ENCODE measurements around the gene PRR16. TPM values are rescaled to one million over a fixed set of nuclear protein-coding genes. Genes with fewer than 3 reads are reported as not detected.
A peak's percentile ranks its signal among the peaks of the same experiment; 100 is the strongest.

The PRR16 gene
- total RNA-seq, 6 donors from 2014 or later: 1.7 to 5.2 (median 3.7) TPM

DNA sequence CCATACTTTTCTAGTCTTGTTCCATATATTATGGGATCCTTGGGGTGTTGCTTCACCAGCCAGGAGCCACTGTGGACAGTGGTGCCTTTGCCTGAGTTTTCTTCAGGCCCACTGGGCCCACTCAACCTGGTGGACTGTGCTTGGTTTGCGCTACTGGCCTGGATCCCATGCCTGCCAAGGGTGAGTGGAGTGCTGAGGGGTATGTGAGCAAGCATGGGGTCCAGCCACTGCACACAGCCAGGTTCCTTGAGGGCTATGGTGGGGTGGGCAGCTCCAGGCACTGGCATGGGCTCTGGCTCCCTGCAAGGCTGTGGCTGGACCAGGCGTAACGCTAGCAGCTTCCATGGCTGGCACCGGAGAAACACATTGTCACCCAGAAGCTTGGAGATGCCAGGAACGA is 13.2 kb upstream of the PRR16 start:
- H3K9me3 ChIP-seq: no peaks in the 10 kb centered on the region
- no peak for TF ChIP-seq POLR2AphosphoS5 (IDR thresholded peaks at IDR 0.05)
- TF ChIP-seq, protein P1, sequence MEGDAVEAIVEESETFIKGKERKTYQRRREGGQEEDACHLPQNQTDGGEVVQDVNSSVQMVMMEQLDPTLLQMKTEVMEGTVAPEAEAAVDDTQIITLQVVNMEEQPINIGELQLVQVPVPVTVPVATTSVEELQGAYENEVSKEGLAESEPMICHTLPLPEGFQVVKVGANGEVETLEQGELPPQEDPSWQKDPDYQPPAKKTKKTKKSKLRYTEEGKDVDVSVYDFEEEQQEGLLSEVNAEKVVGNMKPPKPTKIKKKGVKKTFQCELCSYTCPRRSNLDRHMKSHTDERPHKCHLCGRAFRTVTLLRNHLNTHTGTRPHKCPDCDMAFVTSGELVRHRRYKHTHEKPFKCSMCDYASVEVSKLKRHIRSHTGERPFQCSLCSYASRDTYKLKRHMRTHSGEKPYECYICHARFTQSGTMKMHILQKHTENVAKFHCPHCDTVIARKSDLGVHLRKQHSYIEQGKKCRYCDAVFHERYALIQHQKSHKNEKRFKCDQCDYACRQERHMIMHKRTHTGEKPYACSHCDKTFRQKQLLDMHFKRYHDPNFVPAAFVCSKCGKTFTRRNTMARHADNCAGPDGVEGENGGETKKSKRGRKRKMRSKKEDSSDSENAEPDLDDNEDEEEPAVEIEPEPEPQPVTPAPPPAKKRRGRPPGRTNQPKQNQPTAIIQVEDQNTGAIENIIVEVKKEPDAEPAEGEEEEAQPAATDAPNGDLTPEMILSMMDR (IDR thresholded peaks at IDR 0.05): no peak
- TF ChIP-seq POLR2A (IDR thresholded peaks at IDR 0.05): no peak
- no peak for TF ChIP-seq EP300 (IDR thresholded peaks at IDR 0.05)
- H3K4me3 ChIP-seq: no peak overlapping the region
- peak in 1 of 2 donors; percentile 29 for DNase-seq
- no peak overlapping the region for H3K27ac ChIP-seq
- no peaks in the 10 kb centered on the region for H3K4me1 ChIP-seq
- ATAC-seq (ENCODE audit: low FRiP score in 2 of 2): no peak
- 98% methylated on average over 5 of the region's 5 CpGs; no CpG with 5 or more reads in 1 of the 2 donors for WGBS, 2 donors
- H3K36me3 ChIP-seq: no peaks in the 10 kb centered on the region
- no peaks in the 10 kb centered on the region for H3K27me3 ChIP-seq

DNA sequence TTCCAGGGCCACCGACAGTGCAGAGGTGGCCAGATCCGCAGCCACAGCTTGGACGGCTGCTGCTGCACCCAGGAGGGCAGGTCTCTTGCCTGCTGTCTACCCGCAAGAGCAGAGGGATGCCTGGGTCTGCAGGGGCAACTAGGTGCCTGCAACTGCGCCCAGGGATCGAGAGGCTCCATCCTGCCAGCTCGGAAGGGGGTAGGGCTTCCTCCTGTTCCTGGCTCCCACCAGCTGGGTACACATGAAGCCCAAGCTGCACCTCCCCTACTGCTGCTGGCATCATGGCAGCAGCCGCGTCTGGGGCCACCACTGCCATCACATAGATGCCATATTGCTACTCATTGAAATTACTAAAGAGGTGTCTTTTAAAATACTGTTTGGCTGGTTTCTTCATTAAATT is 12.7 kb upstream of the PRR16 start:
- 92 to 95% methylated on average over 5 to 9 of the region's 9 CpGs for WGBS, 2 donors

DNA sequence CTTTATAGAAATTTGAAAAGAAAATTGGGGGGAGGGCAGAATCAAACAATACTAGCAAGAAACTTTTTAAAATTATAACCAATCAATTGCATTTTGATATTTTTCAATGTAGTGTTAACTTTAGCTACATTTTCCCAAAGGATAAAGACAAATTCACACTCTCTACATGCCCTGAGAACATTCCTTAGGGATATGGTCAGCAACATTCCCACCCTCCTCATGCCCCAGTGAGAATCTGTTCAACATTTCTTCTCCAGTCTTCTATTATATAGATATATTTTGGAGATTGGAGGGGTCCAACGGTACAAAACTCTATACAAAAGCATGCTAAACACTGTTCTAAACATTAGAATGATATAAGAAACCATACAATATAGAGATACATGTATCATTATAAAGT is 11.6 kb upstream of the PRR16 start:
- 69 to 74% methylated on average over 1 of the region's 1 CpG for WGBS, 2 donors
- TF ChIP-seq POLR2AphosphoS5 (IDR thresholded peaks at IDR 0.05) (no peak), POLR2A (IDR thresholded peaks at IDR 0.05) (no peak), EP300 (IDR thresholded peaks at IDR 0.05) (no peak)
- TF ChIP-seq, protein P1 (IDR thresholded peaks at IDR 0.05): no peak
- no peak for ATAC-seq (ENCODE audit: low FRiP score in 2 of 2)

More for the DNA sequence above, 12.7 kb upstream of the PRR16 start:
- no peaks in the 10 kb centered on the region for H3K36me3 ChIP-seq
- H3K9me3 ChIP-seq: no peaks in the 10 kb centered on the region
- DNase-seq (peak in 1 of 2 donors; percentile 38), ATAC-seq (ENCODE audit: low FRiP score in 2 of 2) (no peak)
- H3K4me1 ChIP-seq: no peaks in the 10 kb centered on the region
- TF ChIP-seq, protein P1 (IDR thresholded peaks at IDR 0.05): no peak
- TF ChIP-seq EP300 (IDR thresholded peaks at IDR 0.05) (no peak), POLR2AphosphoS5 (IDR thresholded peaks at IDR 0.05) (no peak), POLR2A (IDR thresholded peaks at IDR 0.05) (no peak)
- H3K27ac ChIP-seq: no peak overlapping the region
- no peaks in the 10 kb centered on the region for H3K27me3 ChIP-seq
- H3K4me3 ChIP-seq: no peak overlapping the region

DNA sequence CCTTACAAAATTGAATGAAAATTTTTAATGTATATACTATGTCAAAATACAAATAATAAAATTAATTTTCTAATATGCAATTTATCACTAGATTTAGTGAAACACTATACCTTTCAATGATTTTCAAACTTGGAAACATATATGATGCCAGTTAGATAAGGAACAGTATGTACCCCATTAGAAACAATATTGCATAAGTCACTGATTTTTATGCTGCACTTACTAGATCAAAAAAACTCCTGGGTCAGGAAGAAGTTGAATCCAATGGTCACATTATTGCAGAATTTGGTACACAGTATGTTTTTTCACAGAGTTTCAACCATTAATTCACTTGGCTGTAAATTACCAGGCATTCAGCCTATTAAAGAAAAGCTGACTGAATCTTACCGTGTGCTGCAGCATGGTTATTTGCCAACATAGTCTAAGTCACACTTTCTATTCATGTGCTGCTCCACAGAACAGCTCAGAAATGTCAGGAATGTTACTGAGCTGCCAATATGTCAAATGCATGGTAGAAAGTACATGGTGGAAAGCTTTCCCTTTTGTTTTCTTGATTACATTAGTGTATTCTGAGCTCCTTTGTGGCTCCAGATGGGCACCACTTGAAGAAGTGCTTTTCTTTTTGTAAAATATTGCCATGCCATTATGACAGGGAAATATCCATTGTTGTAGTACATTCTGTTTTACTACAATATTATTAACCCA is 9.9 kb upstream of the PRR16 start:
- Histone ChIP-seq H3K4me1 (no peaks in the 10 kb centered on the region), H3K9me3 (no peaks in the 10 kb centered on the region), H3K27ac (no peak overlapping the region), H3K27me3 (no peaks in the 10 kb centered on the region), H3K36me3 (no peaks in the 10 kb centered on the region), H3K4me3 (no peak overlapping the region)
- TF ChIP-seq POLR2A (IDR thresholded peaks at IDR 0.05) (no peak), POLR2AphosphoS5 (IDR thresholded peaks at IDR 0.05) (no peak), EP300 (IDR thresholded peaks at IDR 0.05) (no peak)
- TF ChIP-seq, protein P1 (IDR thresholded peaks at IDR 0.05): no peak
- DNase-seq: no peak
- peak in 1 of 2 donors; percentile 46 for ATAC-seq (ENCODE audit: low FRiP score in 2 of 2)
- 25 to 36% methylated on average over 1 of the region's 1 CpG for WGBS, 2 donors

More for the DNA sequence above, 11.6 kb upstream of the PRR16 start:
- no peaks in the 10 kb centered on the region for H3K4me1 ChIP-seq
- H3K9me3 ChIP-seq: no peaks in the 10 kb centered on the region
- no peaks in the 10 kb centered on the region for H3K27me3 ChIP-seq
- no peak overlapping the region for H3K27ac ChIP-seq
- no peak overlapping the region for H3K4me3 ChIP-seq
- H3K36me3 ChIP-seq: no peaks in the 10 kb centered on the region
- no peak for DNase-seq

DNA sequence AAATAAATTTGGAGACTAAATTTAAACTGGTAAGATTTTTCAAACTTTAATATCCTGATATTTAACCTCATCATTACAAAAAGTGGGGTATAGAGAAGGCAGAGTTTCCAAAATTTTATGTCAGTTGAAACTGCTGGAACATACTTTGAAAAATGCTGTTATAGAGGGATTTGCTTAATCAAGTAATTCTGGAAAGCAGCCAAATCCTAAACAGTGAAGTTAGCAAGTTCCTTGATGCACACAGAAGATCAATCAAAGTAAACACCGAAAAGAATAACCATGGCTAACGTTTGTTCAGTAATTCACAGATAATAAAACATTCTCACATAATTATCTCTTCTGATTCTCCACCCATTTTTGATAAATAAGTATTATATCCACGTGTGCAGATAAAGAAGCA is 8.1 kb upstream of the PRR16 start:
- TF ChIP-seq POLR2AphosphoS5 (IDR thresholded peaks at IDR 0.05) (no peak), EP300 (IDR thresholded peaks at IDR 0.05) (no peak)
- 33 to 34% methylated on average over 3 of the region's 3 CpGs for WGBS, 2 donors
- DNase-seq: no peak

More for the DNA sequence above, 8.1 kb upstream of the PRR16 start:
- ATAC-seq (ENCODE audit: low FRiP score in 2 of 2): no peak
- no peaks in the 10 kb centered on the region for H3K9me3 ChIP-seq
- H3K4me3 ChIP-seq: no peak overlapping the region
- H3K4me1 ChIP-seq: no peaks in the 10 kb centered on the region
- H3K27me3 ChIP-seq: no peaks in the 10 kb centered on the region
- no peak overlapping the region for H3K27ac ChIP-seq
- no peaks in the 10 kb centered on the region for H3K36me3 ChIP-seq
